HG03457 (cell line): ENCODE measurements around the gene BTBD17.

Experiments used
- ATAC-seq: cut with Tn5 transposase; IDR thresholded peaks from one replicate; pipeline ENCODE4 v1.9.1; 2021; ENCODE audit warnings: moderate number of reproducible peaks; ENCODE audit not compliant: unreplicated experiment

The BTBD17 gene

GRCh38 chr17:74337834-74338500 lies 23.7 kb downstream of the BTBD17 start:
- no peak for ATAC-seq

GRCh38 chr17:74336307-74336706 lies 25.4 kb downstream of the BTBD17 start:
- ATAC-seq: no peak

GRCh38 chr17:74335529-74336062 lies 26.1 kb downstream of the BTBD17 start:
- no peak for ATAC-seq

GRCh38 chr17:74334393-74335039 lies 27.2 kb downstream of the BTBD17 start:
- ATAC-seq: no peak

DNA sequence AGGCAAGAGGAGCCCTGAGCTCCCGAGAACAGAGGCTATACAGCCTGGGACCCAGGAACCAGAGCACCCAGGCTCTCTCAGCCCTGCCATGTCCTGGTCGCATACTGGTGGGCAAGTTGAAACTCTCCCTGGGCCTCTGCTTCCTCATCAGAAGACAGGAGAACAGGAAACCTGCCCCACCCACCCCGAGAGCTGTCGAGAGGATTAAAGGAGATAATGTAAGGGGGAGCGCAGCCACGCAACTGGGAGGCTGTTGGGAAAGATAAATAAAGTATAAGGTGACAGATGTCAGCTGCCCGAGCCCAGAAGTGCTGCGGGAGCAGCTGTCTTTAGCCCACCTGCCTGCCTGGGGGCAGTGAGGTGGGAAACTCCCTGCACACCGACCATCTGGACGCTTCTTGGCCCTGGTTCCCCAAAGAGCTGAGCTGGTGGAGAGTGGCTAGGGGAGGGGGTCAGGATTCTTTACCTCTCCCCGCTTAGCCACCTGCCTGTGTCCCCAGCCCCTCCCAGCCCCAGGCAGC lies 28.8 kb downstream of the BTBD17 start:
- ATAC-seq: no peak

DNA sequence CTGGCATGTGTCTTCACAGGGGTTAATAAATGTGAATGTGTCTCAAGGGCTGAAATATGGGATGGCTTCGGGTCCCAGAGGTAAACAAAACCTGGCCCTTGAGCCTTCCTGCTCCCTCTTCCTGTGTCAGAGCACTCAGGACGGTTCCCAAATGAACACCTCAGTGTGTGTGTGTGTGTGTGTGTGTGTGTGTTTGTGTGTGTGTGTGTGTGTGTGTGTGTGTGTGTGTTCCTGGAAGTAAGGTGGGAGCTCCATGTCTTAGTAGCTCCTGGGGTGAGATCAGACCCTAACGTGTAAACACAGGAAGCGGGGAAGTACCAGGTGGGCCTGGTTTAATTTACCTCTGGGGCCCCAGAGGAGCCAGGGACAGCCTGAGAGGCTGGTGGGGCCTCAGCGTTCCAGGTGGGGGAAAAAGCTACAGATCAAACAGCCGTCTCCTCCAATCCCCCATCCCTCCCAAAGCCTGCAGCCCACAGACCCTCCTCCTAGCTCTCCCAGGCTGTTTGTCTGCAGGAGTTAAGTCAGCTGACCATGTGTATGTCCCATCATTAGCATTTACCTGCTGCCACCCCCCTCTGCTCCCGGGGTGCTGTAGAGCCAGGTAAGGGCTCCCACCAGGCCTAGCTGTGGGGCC lies 29.5 kb downstream of the BTBD17 start:
- no peak for ATAC-seq

GRCh38 chr17:74330446-74330845 lies 31.2 kb downstream of the BTBD17 start:
- ATAC-seq: no peak

DNA sequence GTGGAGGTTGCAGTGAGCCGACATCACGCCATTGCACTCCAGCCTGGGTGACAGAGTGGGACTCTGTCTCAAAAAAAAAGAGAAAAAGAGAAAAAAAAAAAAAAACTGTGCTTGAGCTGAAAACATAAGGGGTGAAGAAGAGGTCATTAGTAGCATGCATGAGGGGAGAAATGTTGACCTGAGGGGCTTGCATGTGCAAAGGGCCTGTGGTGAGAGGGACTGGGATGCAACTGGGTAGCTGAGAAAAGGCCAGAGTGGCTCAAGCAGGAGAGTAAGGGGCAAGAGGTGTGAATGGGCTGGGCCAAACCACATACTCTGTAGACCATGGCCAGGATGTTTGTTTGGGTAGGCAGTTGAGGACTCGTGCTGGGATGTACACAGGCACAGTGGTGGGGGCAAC lies 32.3 kb downstream of the BTBD17 start:
- no peak for ATAC-seq

- ATAC-seq: no peak
Observed at GRCh38 chr17:74328487-74328886, 33.2 kb downstream of the BTBD17 start.

GRCh38 chr17:74326506-74326905 lies 35.2 kb downstream of the BTBD17 start:
- ATAC-seq: no peak

DNA sequence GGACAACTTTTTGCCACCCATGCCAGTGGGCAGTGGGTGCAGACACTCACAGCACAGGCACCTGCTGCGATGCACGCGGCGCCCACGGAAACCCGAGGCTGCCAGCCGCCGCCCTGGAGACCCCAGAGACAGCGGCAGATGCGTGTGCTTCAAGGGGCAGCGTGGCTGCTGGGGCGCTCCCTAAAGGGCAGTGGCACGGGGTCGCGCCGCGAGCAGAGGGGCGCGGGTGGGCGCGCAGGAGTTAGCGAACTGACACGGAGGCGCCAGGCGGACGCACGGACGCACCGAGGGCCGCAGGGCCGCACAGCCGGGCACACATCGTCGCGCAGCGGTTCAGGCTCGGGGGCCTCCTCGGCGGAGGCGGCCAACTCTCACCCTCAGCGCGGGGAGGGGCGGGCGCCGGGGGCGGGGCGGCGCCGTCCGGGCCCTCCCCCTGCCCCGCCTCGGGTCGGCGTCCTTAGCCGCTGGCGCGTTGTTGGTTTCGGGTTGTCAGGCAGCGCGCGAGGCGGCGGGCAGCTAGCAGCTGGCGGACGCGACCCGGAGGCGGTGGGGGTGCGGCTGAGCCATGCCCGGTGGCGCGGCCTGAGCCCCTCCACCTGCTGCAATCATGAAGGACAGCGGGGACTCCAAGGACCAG lies 35.8 kb downstream of the BTBD17 start, which contains the start of gene KIF19:
Gene KIF19, plus strand, starts transcription at position 484 of the 637 bp plus-strand sequence. Its CDS starts 124 bp downstream, at position 608.
- ATAC-seq: no peak

- ATAC-seq: no peak
Observed at GRCh38 chr17:74325376-74325742, 36.3 kb downstream of the BTBD17 start.

GRCh38 chr17:74324521-74324920 lies 37.1 kb downstream of the BTBD17 start:
- no peak for ATAC-seq

GRCh38 chr17:74318391-74318790 lies 43.3 kb downstream of the BTBD17 start:
- ATAC-seq: no peak

DNA sequence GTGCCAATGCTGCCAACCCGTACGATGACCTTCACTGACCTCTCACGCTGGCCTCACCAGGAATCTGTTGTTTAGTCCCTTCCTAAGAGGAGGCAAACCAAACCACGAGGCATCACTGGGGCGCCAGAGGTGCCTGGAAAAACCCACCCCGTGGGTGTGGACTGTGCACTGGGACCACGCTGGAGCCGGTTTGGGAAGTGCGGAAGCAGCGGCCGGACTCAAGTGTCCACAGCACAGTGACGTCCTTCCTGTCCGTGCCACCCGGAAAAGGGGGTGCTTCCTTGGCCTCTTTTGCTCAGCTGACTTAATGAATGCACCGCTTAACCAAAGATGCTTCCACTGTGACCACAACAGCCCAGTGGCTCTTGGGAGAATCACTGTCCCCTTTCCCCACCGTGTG lies 44.6 kb downstream of the BTBD17 start:
- no peak for ATAC-seq

GRCh38 chr17:74316220-74316619 lies 45.4 kb downstream of the BTBD17 start:
- no peak for ATAC-seq

DNA sequence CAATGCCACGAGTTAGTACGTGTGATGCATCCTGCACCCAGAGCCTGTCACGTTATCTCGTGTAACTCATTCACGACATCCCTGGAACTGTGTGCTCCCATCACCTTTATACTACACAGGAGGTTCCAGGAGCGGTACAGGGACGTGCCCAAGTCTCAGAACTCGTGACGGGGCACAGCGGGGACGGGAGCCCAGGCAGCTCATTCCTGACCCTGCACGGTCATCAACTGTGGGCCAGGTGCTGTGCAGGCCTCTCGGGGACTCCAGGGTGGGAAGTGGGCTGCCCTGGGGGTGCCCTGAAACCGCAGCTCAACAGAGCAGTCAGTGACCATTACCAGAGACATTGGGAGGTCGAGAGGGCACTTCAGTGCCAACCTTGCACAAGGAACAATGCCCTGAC lies 46.8 kb downstream of the BTBD17 start:
- no peak for ATAC-seq

GRCh38 chr17:74309902-74310301 lies 51.8 kb downstream of the BTBD17 start:
- ATAC-seq: no peak

DNA sequence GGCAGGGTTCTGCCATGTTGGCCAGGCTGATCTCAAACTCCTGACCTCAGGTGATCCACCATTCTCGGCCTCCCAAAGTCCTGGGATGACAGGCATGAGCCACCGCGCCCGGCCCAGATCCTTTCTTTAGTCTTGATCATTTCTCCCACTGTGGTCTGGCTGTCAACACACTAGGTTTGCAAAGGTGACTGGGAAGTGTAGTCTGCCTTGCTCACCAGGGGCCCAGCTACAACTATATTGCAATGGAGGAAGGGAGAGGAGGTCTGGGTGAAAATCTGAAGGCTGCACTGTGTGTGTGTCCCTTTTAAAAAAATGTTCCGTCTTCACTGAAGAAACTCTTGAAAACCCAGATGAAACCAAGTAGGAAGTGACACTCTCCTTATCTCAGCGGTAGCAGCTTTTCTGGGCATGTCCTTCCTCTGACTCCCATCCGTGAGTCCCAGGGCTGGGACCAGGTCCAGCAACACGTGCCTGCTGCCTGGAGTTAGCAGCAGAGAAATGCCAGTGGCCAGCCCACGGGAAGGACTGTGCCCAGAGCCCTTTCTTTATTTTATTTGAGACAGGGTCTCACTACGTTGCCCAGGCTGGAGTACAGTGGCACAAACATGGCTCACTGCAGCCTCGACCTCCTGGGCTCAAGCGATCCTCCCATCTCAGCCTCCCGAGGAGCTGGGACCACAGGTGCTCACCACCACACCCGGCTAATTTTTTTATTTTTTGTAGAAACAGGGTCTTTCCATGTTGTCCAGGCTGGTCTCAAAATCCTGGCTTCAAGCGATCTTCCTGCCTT lies 53.5 kb downstream of the BTBD17 start:
- no peak for ATAC-seq
